ENCODE measurements around the gene PLA2G4C.

DNA sequence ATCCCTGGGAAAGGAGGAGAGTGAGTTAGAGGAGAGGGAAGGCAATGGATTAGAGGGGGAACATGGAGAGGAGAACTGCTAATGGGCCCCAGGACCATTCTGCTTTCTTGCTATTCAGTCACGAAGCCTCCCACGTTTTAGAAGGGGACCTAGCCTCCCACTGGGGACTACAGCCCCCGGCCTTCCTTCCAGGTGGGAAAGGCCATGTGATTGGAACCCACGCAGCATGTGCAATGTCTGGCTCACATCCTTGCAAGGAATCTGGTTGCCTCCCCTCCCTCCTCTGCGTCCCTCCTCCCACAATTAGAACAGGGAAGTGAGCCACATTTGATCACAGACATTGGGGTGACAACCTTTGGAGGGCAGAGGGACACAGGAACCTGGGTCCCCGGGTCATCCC lies 22.5 kb upstream of the PLA2G4C start:
- TF ChIP-seq POLR2A (IDR thresholded peaks at IDR 0.05) (no peak), POLR2AphosphoS5 (IDR thresholded peaks at IDR 0.05) (no peak), EP300 (IDR thresholded peaks at IDR 0.05) (no peak)

Data from gastroesophageal sphincter (tissue), 2 donors.